GM21825 (cell line): ENCODE results near the gene FGD6.
"Not testable (repeated sequence)": the region's sequence is repeated elsewhere in the genome, so short reads cannot be mapped to it uniquely, and the experiment has no call there.

Experiments
- ATAC-seq: cut with Tn5 transposase; IDR thresholded peaks from one replicate; pipeline ENCODE4 v1.9.1; 2021; ENCODE audit warnings: mild to moderate bottlenecking, moderate library complexity; ENCODE audit not compliant: unreplicated experiment

FGD6 gene

GRCh38 chr12:95235621-95236020 is 18.4 kb upstream of the FGD6 start:
- ATAC-seq = not testable (repeated sequence)

- ATAC-seq = not testable (repeated sequence)
These were observed 16.9 kb upstream of the FGD6 start for GRCh38 chr12:95234187-95234586.

GRCh38 chr12:95231190-95231589 is 13.9 kb upstream of the FGD6 start:
- no peak for ATAC-seq

DNA sequence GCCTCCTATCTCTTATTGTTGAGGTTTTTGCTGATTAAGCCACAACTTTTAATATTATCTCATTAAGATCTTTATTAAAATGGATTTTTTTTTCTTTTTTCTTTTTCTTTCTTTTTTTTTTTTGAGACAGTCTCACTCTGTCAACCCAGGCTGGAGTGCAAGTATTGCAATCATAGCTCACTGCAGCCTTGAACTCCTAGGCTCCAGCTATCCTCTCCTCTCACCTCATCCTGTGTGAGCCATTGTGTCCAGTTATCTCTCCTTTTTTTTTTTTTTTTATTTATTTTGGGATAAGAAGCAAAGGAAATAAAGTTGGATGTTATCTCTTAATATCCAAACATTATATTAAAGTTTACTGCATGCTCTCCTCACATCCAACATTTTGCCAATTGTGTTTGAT is 13.0 kb upstream of the FGD6 start:
- no peak for ATAC-seq

DNA sequence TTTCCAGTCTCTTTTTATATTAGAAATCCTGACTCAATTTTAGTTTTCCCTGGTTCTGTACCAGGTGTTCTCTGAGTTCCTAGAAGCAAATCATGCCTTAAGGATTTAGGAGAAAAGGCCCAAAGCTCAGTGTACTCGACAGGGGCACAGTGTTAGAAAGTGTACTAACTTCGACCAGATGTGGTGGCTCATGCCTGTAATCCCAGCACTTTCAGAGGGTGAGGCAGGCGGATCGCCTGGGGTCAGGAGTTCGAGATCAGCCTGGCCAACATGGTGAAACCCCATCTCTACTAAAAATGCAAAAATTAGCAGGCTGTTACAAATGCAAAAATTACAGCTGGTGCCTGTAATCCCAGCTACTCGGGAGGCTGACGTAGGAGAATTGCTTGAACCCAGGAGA is 12.4 kb upstream of the FGD6 start:
- ATAC-seq = no peak

DNA sequence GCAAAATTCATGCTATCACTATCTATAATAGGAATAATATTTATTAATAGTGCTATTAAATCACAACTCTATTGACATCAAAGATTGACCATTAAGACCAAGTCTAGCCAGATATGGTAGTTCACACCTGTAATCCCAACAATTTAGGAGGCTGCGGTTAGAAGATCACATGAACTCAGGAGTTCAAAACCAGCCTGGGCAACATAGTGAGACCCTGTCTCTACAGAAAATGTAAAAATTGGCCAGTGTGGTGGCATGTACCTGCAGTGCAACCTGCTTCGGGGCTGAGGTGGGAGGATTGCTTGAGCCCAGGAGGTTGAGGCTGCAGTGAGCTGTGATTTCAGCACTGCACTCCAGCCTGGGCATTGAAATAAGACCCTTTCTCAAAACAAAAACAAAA is 11.3 kb upstream of the FGD6 start:
- no peak for ATAC-seq

DNA sequence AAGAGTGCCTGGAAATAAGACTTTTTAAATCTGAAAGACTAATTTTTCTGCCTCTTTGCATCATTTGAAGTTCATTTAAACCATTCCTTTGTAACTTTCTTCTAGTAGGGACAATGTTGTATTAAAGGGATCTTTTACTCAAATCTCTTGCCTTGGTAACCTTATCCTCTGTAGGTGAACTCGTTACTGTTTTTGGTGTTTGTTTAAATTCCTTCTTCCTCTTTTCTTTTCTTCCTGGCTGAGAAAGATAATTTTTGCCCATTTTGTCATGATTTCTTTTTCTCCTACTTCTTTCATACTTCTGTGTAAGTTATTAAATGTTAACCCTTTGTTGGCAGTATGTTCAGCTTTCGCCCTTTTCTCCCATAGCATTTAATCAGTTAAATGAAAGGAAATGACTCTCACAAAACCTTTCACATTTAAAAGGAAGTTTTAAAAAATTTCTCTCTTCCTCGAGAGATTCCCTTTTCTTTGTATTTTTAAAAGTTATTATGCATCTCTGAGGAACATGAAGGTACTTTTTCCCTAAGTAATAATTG is 10.6 kb upstream of the FGD6 start:
- no peak for ATAC-seq

DNA sequence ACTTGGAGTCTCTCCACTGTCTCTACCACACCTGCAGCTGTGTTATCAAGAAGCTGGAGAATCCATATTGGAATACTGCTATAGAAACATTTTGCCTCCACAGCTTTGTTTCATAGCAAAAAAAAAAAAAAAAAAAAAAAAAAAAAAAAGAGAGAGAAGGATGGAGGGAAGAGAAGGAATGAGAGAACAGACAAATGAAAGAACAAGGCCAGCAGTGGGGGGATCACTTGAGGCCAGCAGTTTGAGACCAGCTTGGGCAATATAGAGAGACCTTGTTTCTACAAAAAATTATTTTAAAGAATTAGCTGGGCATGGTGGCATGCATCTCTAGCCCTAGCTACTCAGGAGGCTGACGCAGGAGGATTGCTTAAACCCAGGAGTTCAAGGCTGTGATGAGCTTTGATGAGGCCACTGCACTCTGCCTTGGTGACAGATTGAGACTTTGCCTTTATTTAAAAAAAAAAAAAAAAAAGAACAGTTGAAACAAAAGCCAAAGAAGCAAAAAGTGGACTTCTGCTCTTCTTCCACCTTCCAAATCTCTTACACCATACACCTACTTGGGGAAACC is 8.5 kb upstream of the FGD6 start:
- ATAC-seq = no peak

DNA sequence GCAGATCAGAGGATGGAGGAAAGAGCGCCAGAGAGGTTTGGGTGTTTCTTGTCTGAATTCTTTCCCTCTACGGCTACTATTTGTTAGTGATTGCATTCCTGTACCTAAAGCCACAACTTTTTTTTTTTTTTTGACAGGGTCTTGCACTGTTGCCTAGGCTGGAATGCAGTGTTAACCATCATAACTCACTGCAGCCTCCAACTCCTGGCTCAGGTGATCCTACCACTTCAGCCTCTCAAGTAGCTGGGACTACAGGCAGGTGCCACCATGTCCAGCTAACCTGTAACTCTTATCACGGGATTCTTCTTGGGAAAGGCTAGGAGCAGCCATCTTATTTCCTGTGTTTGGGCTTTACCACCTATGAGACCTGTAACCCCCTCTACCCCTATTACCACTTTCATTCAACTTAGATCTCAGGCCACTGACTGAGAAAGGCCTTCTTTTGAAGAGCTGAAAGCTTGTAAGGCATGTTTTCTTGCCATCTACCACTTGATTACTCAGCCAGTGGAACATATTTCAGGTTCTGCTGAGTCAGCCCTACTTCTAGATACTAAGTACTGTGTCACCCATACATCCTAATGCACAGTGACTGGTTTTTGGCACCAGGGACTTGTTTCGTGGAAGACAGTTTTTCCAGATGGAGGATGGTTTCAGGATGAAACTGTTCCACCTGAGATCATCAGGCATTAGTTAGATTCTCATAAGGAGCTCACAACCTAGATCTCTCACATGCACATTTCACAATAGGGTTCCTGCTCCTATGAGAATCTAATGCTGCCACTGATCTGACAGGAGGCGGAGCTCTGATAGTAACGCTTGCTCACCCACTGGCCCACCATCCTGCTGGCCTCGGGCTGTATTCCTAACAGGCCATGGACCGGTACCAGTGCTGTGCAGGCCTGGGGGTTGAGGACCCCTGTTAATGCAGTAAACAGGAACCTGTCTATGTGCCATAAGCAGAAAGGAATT is 7.2 kb upstream of the FGD6 start:
- ATAC-seq = no peak

DNA sequence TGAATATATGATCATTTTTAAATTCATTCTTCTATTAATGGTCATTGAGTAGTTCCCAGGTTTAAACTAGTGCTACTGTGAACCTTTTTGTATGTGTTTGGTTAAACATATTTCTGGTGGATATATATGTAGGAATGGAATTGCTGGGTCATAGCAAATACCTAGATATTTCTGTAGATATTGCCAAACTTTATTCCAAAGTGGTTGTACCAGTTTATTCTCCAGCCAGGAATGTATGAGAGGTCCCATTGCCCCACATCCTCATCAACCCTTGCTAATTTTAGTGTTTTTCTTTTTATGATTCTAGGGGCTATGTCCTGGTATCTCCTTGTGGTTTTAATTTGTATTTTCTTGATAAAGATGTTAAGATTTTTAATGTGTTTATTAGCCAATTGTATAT is 3.5 kb upstream of the FGD6 start:
- ATAC-seq = no peak

DNA sequence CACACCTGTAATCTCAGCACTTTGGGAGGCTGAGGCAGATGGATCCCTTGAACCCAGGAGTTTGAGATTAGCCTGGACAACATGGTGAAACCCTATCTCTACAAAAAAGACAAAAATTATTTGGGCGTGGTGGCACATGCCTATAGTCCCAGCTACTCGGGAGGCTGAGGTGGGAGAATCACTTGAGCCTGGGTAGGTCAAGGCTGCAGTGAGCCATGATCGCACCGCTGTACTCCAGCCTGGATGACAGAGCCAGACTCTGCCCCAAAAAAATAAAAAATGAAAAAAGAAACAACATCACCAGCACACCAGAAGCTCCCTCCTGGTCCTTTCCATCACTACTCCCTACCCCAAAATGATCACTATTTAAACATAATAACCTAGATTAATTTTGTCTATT is 2.9 kb upstream of the FGD6 start:
- ATAC-seq = no peak

DNA sequence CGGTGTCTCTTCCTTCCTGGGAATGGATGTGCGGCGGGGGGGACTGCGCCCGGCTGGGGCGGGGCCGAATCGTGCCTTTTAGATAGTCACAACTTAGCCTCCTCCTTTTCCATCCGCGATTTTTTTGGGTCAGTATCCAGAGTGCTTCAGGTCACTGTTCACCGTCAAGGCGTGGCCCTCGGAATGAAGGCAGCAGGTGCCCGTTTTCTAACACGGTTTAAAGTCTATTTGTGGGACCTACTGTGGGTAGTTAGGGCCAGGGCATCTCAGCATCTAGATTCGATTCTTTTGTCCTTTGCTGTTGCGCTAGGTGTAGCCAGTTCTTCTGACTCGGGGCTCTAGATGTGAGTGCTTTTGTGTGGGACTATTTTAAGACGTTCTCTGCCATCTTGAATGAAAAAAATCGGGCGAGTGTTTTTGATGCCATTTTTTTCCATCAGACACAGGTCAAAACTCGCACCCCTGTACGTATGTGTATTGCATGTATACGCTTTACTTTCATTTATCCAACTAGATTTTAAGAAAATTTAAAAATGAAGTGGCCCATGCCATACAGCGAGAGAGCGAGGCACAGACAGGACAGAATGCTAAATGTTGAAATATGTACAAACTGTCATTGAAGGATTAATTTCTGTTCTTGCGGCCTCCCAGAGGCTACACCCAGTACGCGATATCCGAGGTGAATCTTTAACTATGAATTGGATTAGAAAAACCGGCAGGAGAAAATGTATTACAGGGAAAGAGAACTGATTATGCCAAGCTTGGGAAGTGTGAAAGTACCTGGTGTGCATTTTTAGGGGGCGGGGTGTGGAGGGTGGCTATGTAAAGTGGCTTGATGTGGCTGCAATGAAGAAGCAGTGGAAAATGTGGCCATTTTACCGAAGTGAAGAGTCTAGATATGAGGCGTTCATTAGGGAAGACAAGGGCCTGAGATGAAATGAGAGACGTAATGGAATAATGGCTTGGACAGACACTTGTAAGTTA is 1.2 kb upstream of the FGD6 start:
- ATAC-seq = peak; percentile 0

- peak; percentile 16 for ATAC-seq
These were observed 423 bp downstream of the FGD6 start for GRCh38 chr12:95216711-95217376.

DNA sequence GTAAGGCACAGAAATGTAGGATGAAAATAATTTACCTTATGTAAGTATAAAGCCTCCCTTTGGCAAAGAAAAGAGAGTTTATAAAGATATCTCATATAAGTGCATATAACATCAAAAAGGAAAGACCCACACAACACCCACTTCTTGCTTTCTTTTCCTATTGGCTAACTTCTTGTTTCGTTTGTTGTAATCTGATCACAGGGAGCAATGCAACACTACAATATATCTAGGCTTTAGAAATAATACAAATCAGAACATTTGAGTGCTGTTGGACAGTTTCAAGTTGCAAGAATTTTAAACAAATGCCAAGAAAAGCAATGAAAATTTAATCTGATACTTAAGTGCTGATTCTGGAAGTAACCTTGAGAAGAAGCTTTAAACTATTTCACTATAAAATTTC is 1.3 kb downstream of the FGD6 start:
- no peak for ATAC-seq

DNA sequence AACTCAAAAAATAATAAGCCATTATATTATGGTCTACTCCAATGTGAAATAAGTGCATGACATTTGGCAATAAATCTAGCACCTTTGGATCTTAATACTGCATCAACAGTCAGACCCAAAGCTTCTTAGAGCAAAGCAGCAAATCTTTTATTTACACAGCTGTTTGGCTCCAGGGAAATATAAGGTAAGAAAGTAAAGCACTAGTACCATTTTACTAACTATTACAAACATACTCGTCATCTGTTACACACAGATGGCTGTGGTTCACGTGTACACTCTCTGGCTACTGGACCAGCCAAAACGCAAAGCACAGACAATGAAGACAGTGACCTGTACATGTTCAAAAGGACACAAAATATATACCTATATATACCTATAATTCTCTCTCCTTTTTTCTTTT is 2.8 kb downstream of the FGD6 start:
- ATAC-seq = no peak

GRCh38 chr12:95213928-95214327 is 3.3 kb downstream of the FGD6 start:
- no peak for ATAC-seq

- no peak for ATAC-seq
These were observed 4.1 kb downstream of the FGD6 start for GRCh38 chr12:95213119-95213518.

GRCh38 chr12:95212586-95212985 is 4.7 kb downstream of the FGD6 start:
- no peak for ATAC-seq

GRCh38 chr12:95208678-95209077 is 8.6 kb downstream of the FGD6 start:
- ATAC-seq = no peak

DNA sequence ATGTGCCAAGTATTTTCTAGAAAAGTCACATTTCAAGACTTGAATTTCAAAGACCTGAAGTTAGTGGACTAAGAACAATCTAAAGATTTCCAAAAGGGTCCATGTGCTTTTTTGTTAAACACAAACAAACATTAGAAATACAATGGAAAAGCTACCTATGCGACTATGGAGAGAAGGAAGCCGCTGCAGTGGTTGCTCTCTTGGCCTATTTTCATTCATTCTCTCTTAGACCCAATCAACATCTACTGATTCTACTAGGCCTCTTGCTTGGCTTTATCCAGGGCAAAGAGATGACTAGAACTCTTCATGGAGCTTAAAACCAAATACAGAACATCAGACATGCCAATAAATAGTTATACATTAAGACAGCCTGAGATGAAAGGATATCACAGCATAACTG is 9.9 kb downstream of the FGD6 start:
- no peak for ATAC-seq
